Uterus (tissue), 4 donors: Measurements from ENCODE around the gene CARMIL3. TPM values are rescaled to one million over a fixed set of nuclear protein-coding genes. Genes with fewer than 3 reads are reported as not detected.

Experiments
- DNase-seq, 2 donors: peaks; one replicate each; pipeline ENCODE4 v3.0.0-alpha.2; 2019 to 2020
- H3K27ac ChIP-seq, 2 donors: fragments of 200-600 bp; sonication (generic); 1 replicate in 1 of 2; 2 replicates in 1 of 2; pipeline ENCODE4 v1.5.1; 2016 to 2018
- H3K27me3 ChIP-seq, 2 donors: fragments of 200-600 bp; sonication (generic); one replicate each; pipeline ENCODE4 v1.5.1; 2018 to 2019; ENCODE audit warnings: control low read depth in 1 of 2
- H3K36me3 ChIP-seq, 2 donors: fragments of 200-600 bp; sonication (generic); one replicate each; pipeline ENCODE4 v1.5.1; 2019; ENCODE audit warnings: control low read depth in 1 of 2
- H3K4me1 ChIP-seq, 2 donors: fragments of 200-600 bp; sonication (generic); one replicate each; pipeline ENCODE4 v1.5.1; 2018 to 2019; ENCODE audit warnings: control low read depth in 1 of 2
- H3K4me3 ChIP-seq, 2 donors: fragments of 200-600 bp; sonication (generic); 1 replicate in 1 of 2; 2 replicates in 1 of 2; pipeline ENCODE4 v1.5.1; 2018 to 2019; ENCODE audit warnings: mild to moderate bottlenecking in 1 of 2
- H3K9me3 ChIP-seq, 2 donors: fragments of 200-600 bp; sonication (generic); one replicate each; pipeline ENCODE4 v1.5.1; 2019; ENCODE audit warnings: control low read depth in 1 of 2
- CTCF ChIP-seq, 4 experiments: fragments of 200-600 bp in 2 of 4; fragments of 450-650 bp in 2 of 4; sonication (generic) in 2 of 4; IDR thresholded peaks; one replicate each; pipeline ENCODE4 v1.5.1; 2016 to 2019; ENCODE audit warnings: antibody characterized with exemption in 4 of 4, mild to moderate bottlenecking in 2 of 4, moderate library complexity in 1 of 4
- POLR2A ChIP-seq, 2 donors: fragments of 450-650 bp; IDR thresholded peaks; one replicate each; pipeline ENCODE4 v1.6.1; 2016; ENCODE audit warnings: antibody characterized with exemption in 2 of 2, mild to moderate bottlenecking in 1 of 2, moderate library complexity in 1 of 2
- intact Hi-C: fragments of 100-400 bp; cut with DNase I; formaldehyde crosslinking; loops from one replicate; pipeline ENCODE4 v1.15.1; 2023; ENCODE audit warnings: low total_unique reads
- total RNA-seq, 4 donors: library from RNA; depleted of rRNA in 3 of 4; stranded (reverse); fragments of >200 nt in 3 of 4; gene quantifications; one replicate each; pipeline versions ENCODE4 v1.1.0 to v1.2.4, GENCODE V29; 2014 to 2023
- donor health status: DM: yes; HTN: yes; CAD: no.

Gene CARMIL3
- total RNA-seq, 4 donors from 2014 or later, result 0.21 to 0.48 TPM; not detected in 2

DNA sequence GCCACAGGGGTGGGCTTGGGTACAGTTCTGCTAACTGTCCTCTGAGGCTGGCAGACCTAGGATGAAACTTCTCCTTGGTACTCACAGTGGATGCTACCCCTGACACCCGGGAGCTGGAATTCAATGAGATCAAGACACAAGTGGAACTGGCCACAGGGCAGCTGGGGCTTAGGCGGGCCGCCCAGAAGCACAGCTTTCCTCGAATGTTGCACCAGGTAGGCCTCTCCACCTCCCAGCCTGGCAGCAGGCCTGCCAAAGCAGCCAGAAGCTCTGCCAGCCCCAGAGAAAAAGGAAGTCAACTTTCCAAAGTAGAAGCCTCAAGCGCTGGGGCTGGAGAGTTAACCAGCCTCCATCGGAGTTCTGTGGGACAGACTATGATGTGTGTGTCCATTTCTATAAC lies 65.4 kb downstream of the CARMIL3 start:
- no peaks in the 10 kb centered on the region for H3K27me3 ChIP-seq
- intact Hi-C loops, result no loop called here
- no peak for TF ChIP-seq POLR2A (IDR thresholded peaks at IDR 0.05)
- no peak for TF ChIP-seq CTCF (IDR thresholded peaks at IDR 0.05)
- H3K27ac ChIP-seq, result no peak overlapping the region
- H3K36me3 ChIP-seq, result no peaks in the 10 kb centered on the region
- DNase-seq, result no peak
- H3K4me3 ChIP-seq, result no peak overlapping the region
- no peaks in the 10 kb centered on the region for H3K9me3 ChIP-seq
- H3K4me1 ChIP-seq, result no peaks in the 10 kb centered on the region

Other genes starting within 250 kb of the CARMIL3 start
- gene DHRS4, start 98.2 kb upstream of the CARMIL3 start, total RNA-seq, result 10 to 100 TPM; 19.7 to 57.9 (median 28.6) TPM
- 10 to 100 TPM in 2 of 4 donors, 1 to 10 TPM in 1, under 1 TPM in 1; 0.88 to 17.2 (median 8.6) TPM for gene DHRS4L2, start 63.1 kb upstream of the CARMIL3 start, total RNA-seq
- under 1 TPM in 1 of 4 donors, not detected in 3; 0.76 TPM for gene CPNE6, start 19.6 kb downstream of the CARMIL3 start, total RNA-seq
- gene PCK2, start 42.3 kb downstream of the CARMIL3 start, total RNA-seq, result 10 to 100 TPM in 3 of 4 donors, not detected in 1; 13.1 to 19.4 (median 15.1) TPM
- gene DCAF11, start 62.8 kb downstream of the CARMIL3 start, total RNA-seq, result 10 to 100 TPM; 42.9 to 87.4 (median 57.8) TPM
- 1 to 10 TPM in 3 of 4 donors, not detected in 1; 1.2 to 1.8 (median 1.3) TPM for gene NRL, start 62.9 kb downstream of the CARMIL3 start, total RNA-seq
- gene FITM1, start 78.7 kb downstream of the CARMIL3 start, total RNA-seq, result 1 to 10 TPM in 2 of 4 donors, under 1 TPM in 1, not detected in 1; 0.48 to 2.4 (median 1.3) TPM
- 100 to 1,000 TPM in 2 of 4 donors, 10 to 100 TPM in 2; 81.0 to 175 (median 131) TPM for gene PSME1, start 84.2 kb downstream of the CARMIL3 start, total RNA-seq
- gene EMC9, start 89.6 kb downstream of the CARMIL3 start, total RNA-seq, result 10 to 100 TPM in 2 of 4 donors, 1 to 10 TPM in 1, not detected in 1; 6.2 to 21.2 (median 10.9) TPM
- gene PSME2, start 94.6 kb downstream of the CARMIL3 start, total RNA-seq, result 100 to 1,000 TPM in 1 of 4 donors, 10 to 100 TPM in 3; 16.9 to 113 (median 25.7) TPM
- 100 to 1,000 TPM in 1 of 4 donors, 10 to 100 TPM in 3; 17.7 to 106 (median 57.9) TPM for gene RNF31, start 95.5 kb downstream of the CARMIL3 start, total RNA-seq
- gene IRF9, start 109.3 kb downstream of the CARMIL3 start, total RNA-seq, result 100 to 1,000 TPM in 1 of 4 donors, 10 to 100 TPM in 3; 33.2 to 205 (median 67.2) TPM
- gene REC8, start 120.1 kb downstream of the CARMIL3 start, total RNA-seq, result 10 to 100 TPM in 3 of 4 donors, 1 to 10 TPM in 1; 9.5 to 54.3 (median 42.1) TPM
- 10 to 100 TPM in 3 of 4 donors, 1 to 10 TPM in 1; 3.1 to 33.7 (median 29.6) TPM for gene IPO4, start 136.8 kb downstream of the CARMIL3 start, total RNA-seq
- gene TM9SF1, start 143.4 kb downstream of the CARMIL3 start, total RNA-seq, result 10 to 100 TPM; 31.2 to 79.8 (median 52.4) TPM
- under 1 TPM in 1 of 4 donors, not detected in 3; 0.98 TPM for gene TSSK4, start 153.7 kb downstream of the CARMIL3 start, total RNA-seq
- gene CHMP4A, start 161.5 kb downstream of the CARMIL3 start, total RNA-seq, result 10 to 100 TPM in 3 of 4 donors, 1 to 10 TPM in 1; 6.8 to 53.3 (median 33.9) TPM
- gene MDP1, start 164.1 kb downstream of the CARMIL3 start, total RNA-seq, result 100 to 1,000 TPM in 1 of 4 donors, 10 to 100 TPM in 2, 1 to 10 TPM in 1; 5.6 to 137 (median 24.2) TPM
- 1,000 to 10,000 TPM in 1 of 4 donors, 100 to 1,000 TPM in 2, 10 to 100 TPM in 1; 61.2 to 1,004 (median 192) TPM for gene NEDD8, start 180.4 kb downstream of the CARMIL3 start, total RNA-seq
- gene GMPR2, start 180.9 kb downstream of the CARMIL3 start, total RNA-seq, result 10 to 100 TPM; 38.9 to 60.9 (median 48.8) TPM
- 100 to 1,000 TPM in 1 of 4 donors, 10 to 100 TPM in 3; 41.0 to 123 (median 66.8) TPM for gene TINF2, start 190.6 kb downstream of the CARMIL3 start, total RNA-seq
- 1 to 10 TPM in 2 of 4 donors, not detected in 2; 1.6 to 3.2 TPM for gene TGM1, start 211.2 kb downstream of the CARMIL3 start, total RNA-seq
- 10 to 100 TPM in 3 of 4 donors, 1 to 10 TPM in 1; 9.2 to 67.9 (median 23.2) TPM for gene RABGGTA, start 219.6 kb downstream of the CARMIL3 start, total RNA-seq
- gene DHRS1, start 247.8 kb downstream of the CARMIL3 start, total RNA-seq, result 10 to 100 TPM; 17.0 to 52.4 (median 37.7) TPM
- 10 to 100 TPM in 3 of 4 donors, 1 to 10 TPM in 1; 5.0 to 23.5 (median 22.5) TPM for gene NOP9, start 247.8 kb downstream of the CARMIL3 start, total RNA-seq